Neural cell (in vitro differentiated cells): Measurements from ENCODE around the gene PCDHGA8.

ENCODE experiments used
- EP300 ChIP-seq: fragments of 450-650 bp; conservative IDR thresholded peaks from 2 replicates; pipeline ENCODE4 v1.6.1; 2014; ENCODE audit warnings: antibody characterized with exemption, mild to moderate bottlenecking, moderate library complexity; ENCODE audit not compliant: poor library complexity, severe bottlenecking
- EZH2 ChIP-seq: fragments of 200-600, 300-800 bp; shearing (Covaris generic), sonication (generic); IDR thresholded peaks from 2 replicates; pipeline ENCODE4 v1.6.1; 2014; ENCODE audit warnings: antibody characterized with exemption, low read length, borderline replicate concordance, mild to moderate bottlenecking; ENCODE audit not compliant: insufficient read depth, poor library complexity, severe bottlenecking
- POLR2AphosphoS5 ChIP-seq: IDR thresholded peaks from 2 replicates; pipeline ENCODE4 v1.6.1; 2012
- RAD21 ChIP-seq: fragments of 450-650 bp; conservative IDR thresholded peaks from 2 replicates; pipeline ENCODE4 v1.6.1; 2014; ENCODE audit warnings: antibody characterized with exemption, mild to moderate bottlenecking, moderate library complexity
- SMC3 ChIP-seq: fragments of 450-650 bp; conservative IDR thresholded peaks from 2 replicates; pipeline ENCODE4 v1.6.1; 2014; ENCODE audit warnings: antibody characterized with exemption, mild to moderate bottlenecking, moderate library complexity; ENCODE audit not compliant: poor library complexity
- TAF1 ChIP-seq: IDR thresholded peaks from 2 replicates; pipeline ENCODE4 v1.6.1; 2012; ENCODE audit warnings: low read depth
- TF ChIP-seq, protein P1 (sequence below): fragments of 450-650 bp; IDR thresholded peaks from 2 replicates; pipeline ENCODE4 v1.5.1; 2014; ENCODE audit warnings: antibody characterized with exemption, mild to moderate bottlenecking, moderate library complexity; ENCODE audit not compliant: poor library complexity, severe bottlenecking
- TF ChIP-seq, protein P2 (sequence below): IDR thresholded peaks from 2 replicates; pipeline ENCODE4 v1.6.1; 2012; ENCODE audit warnings: borderline replicate concordance

DNA sequence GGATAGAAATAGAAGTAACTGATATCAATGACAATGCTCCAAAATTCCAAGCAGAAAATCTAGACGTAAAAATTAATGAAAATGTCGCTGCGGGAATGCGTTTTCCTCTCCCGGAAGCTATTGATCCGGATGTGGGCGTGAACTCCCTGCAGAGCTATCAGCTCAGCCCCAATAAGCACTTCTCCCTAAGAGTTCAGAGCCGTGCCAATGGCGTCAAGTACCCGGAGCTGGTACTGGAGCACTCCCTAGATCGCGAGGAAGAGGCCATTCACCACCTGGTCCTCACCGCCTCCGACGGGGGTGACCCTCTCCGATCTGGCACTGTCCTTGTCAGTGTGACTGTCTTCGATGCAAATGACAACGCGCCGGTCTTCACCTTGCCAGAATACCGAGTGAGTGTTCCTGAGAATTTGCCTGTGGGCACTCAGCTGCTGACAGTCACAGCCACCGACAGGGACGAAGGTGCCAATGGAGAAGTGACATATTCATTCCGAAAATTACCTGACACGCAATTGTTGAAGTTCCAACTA, 21.2 kb downstream of the PCDHGA8 start:
- TF ChIP-seq, protein P1, sequence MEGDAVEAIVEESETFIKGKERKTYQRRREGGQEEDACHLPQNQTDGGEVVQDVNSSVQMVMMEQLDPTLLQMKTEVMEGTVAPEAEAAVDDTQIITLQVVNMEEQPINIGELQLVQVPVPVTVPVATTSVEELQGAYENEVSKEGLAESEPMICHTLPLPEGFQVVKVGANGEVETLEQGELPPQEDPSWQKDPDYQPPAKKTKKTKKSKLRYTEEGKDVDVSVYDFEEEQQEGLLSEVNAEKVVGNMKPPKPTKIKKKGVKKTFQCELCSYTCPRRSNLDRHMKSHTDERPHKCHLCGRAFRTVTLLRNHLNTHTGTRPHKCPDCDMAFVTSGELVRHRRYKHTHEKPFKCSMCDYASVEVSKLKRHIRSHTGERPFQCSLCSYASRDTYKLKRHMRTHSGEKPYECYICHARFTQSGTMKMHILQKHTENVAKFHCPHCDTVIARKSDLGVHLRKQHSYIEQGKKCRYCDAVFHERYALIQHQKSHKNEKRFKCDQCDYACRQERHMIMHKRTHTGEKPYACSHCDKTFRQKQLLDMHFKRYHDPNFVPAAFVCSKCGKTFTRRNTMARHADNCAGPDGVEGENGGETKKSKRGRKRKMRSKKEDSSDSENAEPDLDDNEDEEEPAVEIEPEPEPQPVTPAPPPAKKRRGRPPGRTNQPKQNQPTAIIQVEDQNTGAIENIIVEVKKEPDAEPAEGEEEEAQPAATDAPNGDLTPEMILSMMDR: no peak
- TF ChIP-seq TAF1 (no peak), POLR2AphosphoS5 (no peak), EZH2 (no peak), SMC3 (no peak), RAD21 (no peak), EP300 (no peak)
- TF ChIP-seq, protein P2, sequence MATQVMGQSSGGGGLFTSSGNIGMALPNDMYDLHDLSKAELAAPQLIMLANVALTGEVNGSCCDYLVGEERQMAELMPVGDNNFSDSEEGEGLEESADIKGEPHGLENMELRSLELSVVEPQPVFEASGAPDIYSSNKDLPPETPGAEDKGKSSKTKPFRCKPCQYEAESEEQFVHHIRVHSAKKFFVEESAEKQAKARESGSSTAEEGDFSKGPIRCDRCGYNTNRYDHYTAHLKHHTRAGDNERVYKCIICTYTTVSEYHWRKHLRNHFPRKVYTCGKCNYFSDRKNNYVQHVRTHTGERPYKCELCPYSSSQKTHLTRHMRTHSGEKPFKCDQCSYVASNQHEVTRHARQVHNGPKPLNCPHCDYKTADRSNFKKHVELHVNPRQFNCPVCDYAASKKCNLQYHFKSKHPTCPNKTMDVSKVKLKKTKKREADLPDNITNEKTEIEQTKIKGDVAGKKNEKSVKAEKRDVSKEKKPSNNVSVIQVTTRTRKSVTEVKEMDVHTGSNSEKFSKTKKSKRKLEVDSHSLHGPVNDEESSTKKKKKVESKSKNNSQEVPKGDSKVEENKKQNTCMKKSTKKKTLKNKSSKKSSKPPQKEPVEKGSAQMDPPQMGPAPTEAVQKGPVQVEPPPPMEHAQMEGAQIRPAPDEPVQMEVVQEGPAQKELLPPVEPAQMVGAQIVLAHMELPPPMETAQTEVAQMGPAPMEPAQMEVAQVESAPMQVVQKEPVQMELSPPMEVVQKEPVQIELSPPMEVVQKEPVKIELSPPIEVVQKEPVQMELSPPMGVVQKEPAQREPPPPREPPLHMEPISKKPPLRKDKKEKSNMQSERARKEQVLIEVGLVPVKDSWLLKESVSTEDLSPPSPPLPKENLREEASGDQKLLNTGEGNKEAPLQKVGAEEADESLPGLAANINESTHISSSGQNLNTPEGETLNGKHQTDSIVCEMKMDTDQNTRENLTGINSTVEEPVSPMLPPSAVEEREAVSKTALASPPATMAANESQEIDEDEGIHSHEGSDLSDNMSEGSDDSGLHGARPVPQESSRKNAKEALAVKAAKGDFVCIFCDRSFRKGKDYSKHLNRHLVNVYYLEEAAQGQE: no peak
